HFF-Myc (cell line): ENCODE results near the gene FEM1B.

Experiments
- DNase-seq: peaks from one replicate; pipeline ENCODE4 v3.0.0-alpha.2; 2011; ENCODE audit warnings: low read depth; ENCODE audit errors: extremely low read depth
- H3K4me3 ChIP-seq: replicated peaks from 2 replicates; pipeline ENCODE4 v1.5.1; 2011; ENCODE audit warnings: low read depth, mild to moderate bottlenecking, control low read depth, low read length
- CTCF ChIP-seq: IDR thresholded peaks from 2 replicates; pipeline ENCODE4 v1.5.1; 2012; ENCODE audit warnings: mild to moderate bottlenecking, low read depth, low read length, control low read depth; ENCODE audit errors: missing control alignments

Gene FEM1B

GRCh38 chr15:68305420-68305871 lies 27.9 kb downstream of the FEM1B start:
- no peak overlapping the region for H3K4me3 ChIP-seq
- no peak for DNase-seq
- no peak for TF ChIP-seq CTCF

- no peak for DNase-seq
- TF ChIP-seq CTCF: no peak
These were observed 29.8 kb downstream of the FEM1B start for GRCh38 chr15:68307131-68307928.

GRCh38 chr15:68309024-68309423 lies 31.5 kb downstream of the FEM1B start:
- no peak for TF ChIP-seq CTCF
- no peak overlapping the region for H3K4me3 ChIP-seq
- no peak for DNase-seq

More at GRCh38 chr15:68307131-68307928, 29.8 kb downstream of the FEM1B start:
- no peak overlapping the region for H3K4me3 ChIP-seq

- TF ChIP-seq CTCF: no peak
- DNase-seq: no peak
- H3K4me3 ChIP-seq: no peak overlapping the region
These were observed 32.7 kb downstream of the FEM1B start for GRCh38 chr15:68310178-68310803.

- no peak for DNase-seq
- TF ChIP-seq CTCF: no peak
- H3K4me3 ChIP-seq: no peak overlapping the region
These were observed 33.4 kb downstream of the FEM1B start for GRCh38 chr15:68310804-68311463.

- no peak for TF ChIP-seq CTCF
- no peak overlapping the region for H3K4me3 ChIP-seq
- no peak for DNase-seq
These were observed 33.9 kb downstream of the FEM1B start for GRCh38 chr15:68311464-68311835.
